Activated T-helper 9 cell treated with anti-CD3 and anti-CD28 coated beads, Interleukin-2, amount 50 U/mL, for 16 hours (primary cell): Measurements from ENCODE around the gene NCLN.
"Not testable (repeated sequence)": the region's sequence is repeated elsewhere in the genome, so short reads cannot be mapped to it uniquely, and the experiment has no call there.

Experiments used
- DNase-seq: peaks from one replicate; pipeline ENCODE4 v3.0.0-alpha.2; 2020; ENCODE audit warnings: low read depth

NCLN gene

DNA sequence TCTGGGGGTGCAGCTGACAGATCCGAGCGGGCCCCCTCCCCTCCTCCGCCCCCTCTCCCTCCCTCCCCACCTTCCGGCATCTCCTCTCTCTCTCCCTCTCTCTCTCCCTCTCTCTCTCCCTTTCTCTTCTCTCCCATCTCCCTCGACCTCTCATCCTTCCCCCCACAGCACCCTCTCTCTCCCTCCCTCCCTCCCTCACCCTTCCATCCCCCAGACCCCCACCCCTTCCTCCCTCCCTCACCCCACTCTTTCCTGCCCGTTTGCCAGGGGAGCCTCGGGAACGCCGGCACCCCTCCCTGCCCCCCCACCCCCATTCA lies 39.4 kb downstream of the NCLN start:
- DNase-seq = no peak

GRCh38 chr19:3225677-3226093 lies 40.0 kb downstream of the NCLN start:
- no peak for DNase-seq

DNA sequence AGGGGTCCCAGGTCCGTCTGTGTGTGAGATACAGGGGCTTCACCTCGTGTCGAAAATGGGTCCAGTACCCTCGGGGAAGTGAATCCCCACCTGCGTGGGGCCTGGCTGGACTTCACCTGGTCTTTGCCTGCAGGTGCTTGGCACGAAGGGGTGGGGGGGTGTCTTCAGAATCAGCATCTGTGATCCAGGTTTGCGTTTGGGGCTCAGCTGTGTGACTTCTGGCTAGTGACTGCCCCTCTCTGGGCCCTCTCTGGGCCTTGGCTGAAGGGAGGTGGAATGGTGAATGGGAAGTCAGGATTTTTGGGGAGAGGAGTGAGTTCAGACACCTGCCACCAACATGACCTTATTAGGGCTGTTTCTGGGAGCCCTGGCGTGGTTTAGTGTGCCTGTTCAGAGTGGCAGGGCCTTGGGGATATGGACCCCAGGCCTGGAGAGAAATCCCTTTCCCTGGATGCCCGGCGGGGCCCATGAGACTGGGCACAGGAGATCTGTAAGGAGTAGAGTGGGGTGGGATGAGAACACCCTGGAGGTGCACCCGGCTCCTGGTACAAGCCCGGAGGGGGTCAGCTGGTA lies 41.4 kb downstream of the NCLN start:
- DNase-seq = no peak

- DNase-seq = no peak
Observed at GRCh38 chr19:3229346-3229743, 43.6 kb downstream of the NCLN start.

DNA sequence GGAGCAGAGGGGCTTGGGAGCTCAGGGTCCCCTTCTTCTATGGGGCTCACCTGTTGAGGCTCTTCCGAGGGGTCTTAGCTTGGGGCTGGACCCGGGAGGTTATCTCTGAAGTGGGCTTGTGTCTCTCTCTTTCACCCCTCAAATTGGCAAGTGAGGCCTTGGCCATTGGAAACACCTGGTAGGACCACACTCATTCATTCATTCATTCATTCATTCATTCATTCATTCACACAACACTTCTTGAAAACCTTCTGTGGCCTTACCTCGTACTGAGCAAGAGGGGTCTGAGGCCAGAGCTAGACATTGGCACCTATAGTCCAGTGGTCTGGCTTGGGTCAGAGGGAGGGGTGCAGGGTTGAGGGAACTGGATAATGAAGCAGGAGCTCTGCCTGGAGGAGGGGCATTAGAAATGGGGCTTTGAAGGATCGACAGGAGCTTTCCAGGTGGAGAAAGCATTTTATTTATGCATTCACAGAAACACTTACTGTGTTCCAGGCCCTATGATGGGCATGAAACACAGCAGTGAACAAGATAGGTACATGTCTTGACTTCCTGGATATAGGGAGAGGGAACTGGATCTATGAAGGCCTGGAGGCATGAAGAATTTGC lies 44.3 kb downstream of the NCLN start:
- DNase-seq = no peak

DNA sequence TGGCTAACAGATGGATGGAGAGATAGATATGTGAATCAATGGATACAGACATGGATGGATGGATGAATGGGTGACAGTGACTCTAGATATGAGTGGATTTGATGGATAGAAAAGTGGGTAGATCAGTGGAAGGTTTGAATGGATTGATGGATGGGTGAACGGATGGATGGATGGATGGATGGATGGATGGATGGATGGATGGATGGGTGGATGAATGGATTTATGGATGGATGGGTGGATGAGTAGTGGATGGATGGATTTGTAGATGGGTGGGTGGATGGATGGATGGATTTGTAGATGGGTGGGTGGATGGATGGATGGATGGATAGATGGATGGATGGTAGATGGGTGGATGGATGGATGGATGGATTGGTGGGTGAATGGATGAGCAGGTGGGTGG lies 45.6 kb downstream of the NCLN start:
- DNase-seq = no peak

GRCh38 chr19:3233116-3233515 lies 47.4 kb downstream of the NCLN start:
- no peak for DNase-seq

DNA sequence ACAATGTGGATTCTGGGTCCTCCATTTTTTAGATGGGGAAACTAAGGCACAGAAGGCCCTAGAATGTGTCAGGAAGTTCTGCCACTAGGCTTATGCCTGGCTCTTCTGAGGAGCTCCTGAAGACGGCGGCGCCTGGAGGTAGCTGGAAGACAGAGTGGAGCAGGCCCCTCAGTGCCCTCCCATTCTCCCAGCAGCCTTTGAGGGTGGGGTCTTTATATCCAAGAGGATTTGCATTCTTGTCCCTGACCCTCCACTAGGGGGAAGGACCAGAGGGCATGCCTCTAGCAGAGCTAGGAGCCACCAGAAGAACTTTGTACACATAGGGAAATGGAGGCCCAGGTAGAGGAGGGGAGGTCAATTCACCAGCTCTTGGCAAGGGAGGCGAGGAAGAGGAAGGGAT lies 48.1 kb downstream of the NCLN start:
- no peak for DNase-seq

DNA sequence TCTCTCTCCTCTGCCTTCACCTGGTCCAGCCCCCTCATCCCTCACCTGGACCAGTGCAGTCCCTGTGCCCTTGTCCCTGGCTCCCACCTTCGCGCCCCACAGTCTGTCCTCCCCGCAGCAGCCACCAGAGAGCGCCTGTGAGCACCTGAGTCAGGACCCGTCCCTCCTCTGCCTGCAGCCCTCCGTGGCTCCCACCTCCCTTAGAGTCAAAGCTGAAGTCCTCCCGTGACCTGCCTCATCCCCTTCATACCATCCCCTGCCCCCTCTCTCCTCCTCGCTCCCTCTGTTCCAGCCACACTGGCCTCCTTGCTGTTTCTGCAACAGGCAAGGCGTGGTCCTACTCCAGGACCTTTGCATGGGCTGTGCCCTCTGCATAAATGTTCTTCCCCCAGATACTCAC lies 49.1 kb downstream of the NCLN start:
- DNase-seq = no peak

- not testable (repeated sequence) for DNase-seq
Observed at GRCh38 chr19:3235604-3236003, 49.9 kb downstream of the NCLN start.

GRCh38 chr19:3236272-3236671 lies 50.5 kb downstream of the NCLN start:
- DNase-seq = no peak

DNA sequence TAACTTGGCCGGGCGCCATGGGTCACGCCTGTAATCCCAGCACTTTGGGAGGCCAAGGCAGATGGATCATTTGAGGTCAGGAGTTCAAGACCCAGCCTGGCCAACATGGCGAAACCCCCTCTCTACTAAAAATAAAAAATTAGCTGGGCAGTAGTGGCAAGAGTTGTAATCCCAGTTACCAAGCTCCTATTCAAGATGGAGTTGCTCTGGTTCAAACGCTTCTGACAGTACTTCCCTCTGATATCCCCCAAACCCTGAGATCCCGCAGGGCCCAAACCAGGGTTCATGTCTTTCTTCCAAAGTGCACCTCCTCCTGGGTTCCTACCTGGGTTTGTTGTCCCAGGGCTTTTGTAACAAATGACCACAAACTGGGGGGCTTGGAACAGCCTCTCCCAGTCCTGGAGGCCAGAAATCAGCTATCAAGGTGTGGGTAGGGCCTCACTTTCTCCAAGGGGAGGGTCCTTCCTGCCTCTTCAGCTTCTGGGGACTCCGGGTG lies 52.4 kb downstream of the NCLN start:
- no peak for DNase-seq

- DNase-seq = no peak
Observed at GRCh38 chr19:3239367-3239766, 53.6 kb downstream of the NCLN start.

GRCh38 chr19:3243819-3244700 lies 58.3 kb downstream of the NCLN start:
- peak; percentile 11 for DNase-seq

DNA sequence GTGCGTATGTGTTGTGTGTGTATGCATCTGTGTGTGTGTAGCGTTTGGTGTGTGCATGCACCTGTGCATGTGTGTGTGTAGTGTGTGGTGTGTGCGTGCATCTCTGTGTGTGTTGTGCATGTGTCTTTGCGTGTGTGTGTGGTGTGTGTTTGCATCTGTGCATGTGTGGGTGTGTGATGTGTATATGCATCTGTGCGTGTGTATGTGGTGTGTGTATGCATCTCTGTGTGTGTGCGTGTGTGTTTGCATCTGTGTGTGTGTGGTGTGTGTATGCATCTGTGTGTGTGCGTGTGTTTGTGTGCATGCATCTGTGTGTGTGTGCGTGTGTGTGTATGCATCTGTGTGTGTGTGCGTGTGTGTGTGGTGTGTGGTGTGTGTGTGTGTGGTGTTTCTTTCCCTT lies 59.3 kb downstream of the NCLN start:
- DNase-seq = no peak

DNA sequence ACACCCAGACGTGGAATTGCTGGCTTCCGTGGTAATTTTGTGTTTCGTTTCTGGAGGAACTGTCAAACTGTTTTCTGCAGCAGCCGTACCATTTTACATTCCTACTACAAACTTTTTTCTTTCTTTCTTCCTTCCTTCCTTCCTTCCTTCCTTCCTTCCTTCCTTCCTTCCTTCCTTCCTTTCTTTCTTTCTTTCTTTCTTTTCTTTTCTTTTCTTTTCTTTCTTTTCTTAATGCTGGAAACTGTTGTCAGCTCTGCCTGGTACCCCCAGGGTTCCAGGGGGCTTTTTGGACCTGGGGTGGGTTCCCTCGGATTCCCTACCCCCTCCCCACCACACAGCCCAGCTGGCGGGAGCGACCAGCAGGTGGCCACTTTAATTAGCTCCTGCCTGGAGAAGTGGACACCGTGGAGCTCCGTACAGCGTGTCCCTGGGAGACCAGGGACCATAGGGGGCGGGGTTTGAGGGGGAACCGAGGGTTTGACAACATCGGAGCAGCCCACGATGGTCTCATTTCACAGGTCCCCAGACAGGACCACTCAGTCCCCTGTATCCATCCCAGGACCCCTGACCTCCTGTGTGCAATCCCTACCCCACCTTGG lies 63.1 kb downstream of the NCLN start:
- DNase-seq = no peak

DNA sequence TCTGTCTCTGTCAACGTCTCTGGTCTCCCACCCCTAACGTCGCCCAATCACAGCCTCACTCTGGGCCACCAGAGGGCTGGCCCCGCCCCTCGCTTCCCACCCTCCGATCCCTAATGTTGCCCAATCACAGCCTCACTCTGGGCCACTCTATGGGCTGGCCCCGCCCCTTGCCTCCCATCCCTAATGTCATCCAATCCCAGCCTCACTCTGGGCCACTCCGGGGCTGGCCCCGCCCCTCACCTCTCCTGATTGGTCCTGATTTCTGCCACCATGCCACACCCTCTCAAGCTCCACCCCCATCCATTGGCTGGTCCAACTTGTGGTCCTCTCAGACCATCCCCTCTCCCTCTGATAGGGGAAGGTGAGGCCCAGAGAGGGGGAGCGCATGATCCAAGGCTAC lies 63.7 kb downstream of the NCLN start:
- no peak for DNase-seq

GRCh38 chr19:3250675-3251074 lies 64.9 kb downstream of the NCLN start:
- DNase-seq = peak; percentile 11

GRCh38 chr19:3251229-3251628 lies 65.5 kb downstream of the NCLN start:
- DNase-seq = no peak

DNA sequence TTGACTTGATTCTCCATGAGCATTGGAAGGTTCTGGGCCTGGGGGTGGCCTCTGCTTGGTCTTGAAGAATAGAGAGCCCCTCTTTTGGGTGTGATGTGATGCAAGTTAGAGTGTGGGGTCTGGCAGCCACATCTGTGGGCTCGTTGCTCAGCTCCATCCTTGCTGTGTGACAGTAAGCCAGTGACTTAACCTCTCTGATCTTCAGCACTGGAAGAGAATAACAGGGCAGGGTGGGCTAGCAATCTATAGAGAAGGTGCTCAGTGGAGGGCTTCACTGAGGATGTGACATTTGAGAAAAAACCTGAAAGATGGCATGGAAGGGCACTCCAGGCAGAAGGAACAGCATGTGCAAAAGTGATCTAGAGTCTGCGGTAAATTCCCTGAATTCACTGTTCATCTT lies 66.9 kb downstream of the NCLN start:
- no peak for DNase-seq

- DNase-seq = no peak
Observed at GRCh38 chr19:3253270-3253669, 67.5 kb downstream of the NCLN start.

DNA sequence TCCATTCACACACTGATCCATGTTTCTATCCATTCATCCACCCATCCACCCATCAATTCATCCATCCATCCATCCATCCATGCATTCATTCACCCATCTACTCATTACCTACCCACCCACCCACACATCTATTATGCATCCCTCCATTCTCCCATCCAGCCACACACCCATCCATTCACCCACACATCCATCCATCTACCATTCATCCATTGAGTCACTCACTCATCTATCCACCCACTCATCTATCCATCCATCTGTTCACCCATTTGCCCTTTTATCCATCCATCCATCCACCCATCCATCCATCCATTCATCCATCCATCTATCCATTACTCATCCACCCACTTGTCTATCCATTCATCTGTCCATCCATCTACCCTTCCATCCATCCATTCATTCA lies 68.8 kb downstream of the NCLN start:
- no peak for DNase-seq

GRCh38 chr19:3257071-3257470 lies 71.3 kb downstream of the NCLN start:
- no peak for DNase-seq
